GM11168 (cell line): ENCODE measurements around the gene CSHL1.
"Not testable (repeated sequence)": the region's sequence is repeated elsewhere in the genome, so short reads cannot be mapped to it uniquely, and the experiment has no call there.

Source experiments
- in situ Hi-C: fragments of 300-500 bp; cut with MboI; formaldehyde crosslinking; loops from one replicate; pipeline ENCODE4 v1.12.0; 2022; ENCODE audit warnings: low sequenced_read_pairs; ENCODE audit not compliant: unreplicated experiment

CSHL1 gene

DNA sequence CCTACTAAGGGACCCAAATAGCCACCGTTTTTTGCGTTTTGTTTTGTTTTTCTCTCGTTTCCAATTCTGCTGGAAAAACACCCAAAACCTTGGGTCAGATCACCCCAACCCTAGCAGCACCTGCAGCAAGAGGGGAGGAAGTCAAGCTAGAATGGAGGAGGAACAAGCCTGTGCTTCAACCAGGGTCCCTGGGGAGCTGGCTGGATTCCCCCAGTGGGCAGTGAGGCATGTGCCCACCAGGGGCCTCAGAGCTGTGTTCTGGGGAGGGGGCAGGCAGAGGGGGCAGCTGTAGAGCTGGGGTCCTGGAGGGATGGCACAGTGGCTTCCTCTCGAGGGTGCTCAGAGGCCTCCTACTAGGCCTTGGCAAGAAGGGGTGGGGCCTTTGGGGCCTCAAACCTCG is 14.6 kb upstream of the CSHL1 start:
- in situ Hi-C loops: loop anchor here (25.0 kb wide), 1 partner anchor 212 kb away; the partner anchor contains the start of gene ERN1

DNA sequence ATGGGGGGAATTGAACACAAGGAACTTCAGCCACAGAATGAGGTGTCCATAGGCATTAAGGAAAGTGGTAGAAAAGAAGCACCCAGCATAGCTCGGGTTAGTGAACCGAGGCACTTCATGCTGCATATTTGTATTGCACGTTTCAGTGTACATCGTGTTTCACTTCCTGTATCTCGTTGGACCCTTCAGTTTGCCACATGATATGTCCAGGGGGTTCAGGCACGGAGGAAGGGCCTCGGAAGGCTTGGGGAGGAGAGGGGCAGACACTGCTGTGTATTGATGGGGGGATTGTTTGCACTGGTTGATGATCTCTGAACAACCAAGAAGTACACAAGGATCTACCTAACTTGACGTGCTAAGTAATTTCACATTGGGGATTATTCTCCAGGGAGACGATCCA is 11.3 kb upstream of the CSHL1 start:
- in situ Hi-C loops: not testable (repeated sequence)

DNA sequence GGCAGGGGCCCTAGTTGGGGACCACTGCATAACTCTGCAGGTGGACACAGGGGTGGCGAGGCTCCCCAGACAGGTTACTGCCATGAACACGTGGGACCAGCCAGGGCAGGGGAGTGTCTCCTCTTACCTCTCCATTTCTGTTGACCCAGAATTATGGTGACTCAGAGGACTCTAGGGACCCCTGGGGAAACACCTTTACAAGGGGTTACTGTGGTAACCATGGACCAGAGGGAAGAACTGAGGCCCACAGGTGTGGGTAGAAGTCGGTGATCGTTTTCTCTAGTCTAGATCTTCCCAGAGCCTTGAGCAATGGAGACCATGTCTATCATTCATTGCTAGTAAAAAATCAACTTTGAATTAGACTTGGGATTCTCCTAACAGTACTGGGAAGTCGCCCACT is 9.7 kb upstream of the CSHL1 start:
- in situ Hi-C loops: not testable (repeated sequence)

GRCh38 chr17:63920050-63920449 is 9.0 kb upstream of the CSHL1 start:
- in situ Hi-C loops: not testable (repeated sequence)

DNA sequence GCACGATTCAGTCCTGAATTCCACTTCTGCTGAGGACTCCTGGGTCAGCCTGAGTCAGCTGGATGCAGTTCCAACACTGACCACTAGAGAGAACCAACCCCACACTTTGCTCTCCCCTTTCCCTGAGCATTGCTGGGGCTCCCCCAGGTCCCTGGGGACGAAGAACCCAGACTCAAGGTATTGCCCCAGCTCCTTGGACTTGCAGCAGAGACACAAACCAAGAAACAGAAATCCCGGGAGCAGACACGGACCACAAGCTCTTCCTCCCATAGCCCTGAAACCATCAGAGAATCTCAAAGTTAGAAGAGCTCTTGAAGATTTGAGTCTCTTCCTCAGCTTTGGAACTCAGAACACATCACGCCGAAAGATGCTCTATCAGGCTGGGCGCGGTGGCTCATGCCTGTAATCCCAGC is 8.3 kb upstream of the CSHL1 start:
- in situ Hi-C loops: no loop called here

DNA sequence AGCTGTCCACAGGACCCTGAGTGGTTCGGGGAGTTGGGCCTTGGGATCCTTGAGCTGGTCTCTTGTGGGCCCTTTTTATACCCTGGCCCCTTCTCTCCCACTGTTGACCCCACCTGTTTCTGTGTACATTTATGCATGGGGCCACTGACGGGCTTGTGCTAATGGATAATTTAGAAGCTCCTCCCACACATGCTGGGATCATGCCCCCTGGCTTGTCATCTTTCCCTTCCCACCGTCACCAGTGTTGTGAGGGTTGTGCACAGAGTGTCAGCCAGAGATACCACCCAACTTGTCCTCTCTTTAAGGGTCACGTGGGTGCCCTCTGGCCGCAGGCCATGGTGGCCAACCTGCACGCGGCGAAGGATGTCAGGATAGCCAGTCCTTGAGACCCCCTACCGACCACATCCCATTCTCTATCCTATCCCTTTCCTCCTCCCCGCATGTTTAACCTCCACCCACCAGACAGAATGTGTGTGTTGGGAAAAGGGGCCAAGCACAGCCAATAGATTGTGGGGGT is 7.8 kb upstream of the CSHL1 start, which contains the start of gene GH1:
TSS of gene GH1 (minus strand) at position 51 of the 517 bp plus-strand sequence. CDS start 63 bp downstream, outside the sequence.
- in situ Hi-C loops: not testable (repeated sequence)

DNA sequence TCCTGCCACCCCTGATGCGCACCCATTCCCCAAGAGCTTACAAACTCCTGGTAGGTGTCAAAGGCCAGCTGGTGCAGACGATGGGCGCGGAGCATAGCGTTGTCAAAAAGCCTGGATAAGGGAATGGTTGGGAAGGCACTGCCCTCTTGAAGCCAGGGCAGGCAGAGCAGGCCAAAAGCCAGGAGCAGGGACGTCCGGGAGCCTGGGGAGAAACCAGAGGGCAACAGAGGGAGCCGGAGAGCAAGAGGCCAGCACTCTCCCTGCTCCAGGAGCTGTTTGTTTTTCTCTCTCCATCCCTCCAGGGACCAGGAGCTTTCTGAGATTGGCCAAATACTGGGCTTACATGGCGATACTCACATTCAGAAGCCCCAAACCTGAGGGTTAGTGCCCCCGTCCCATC is 7.2 kb upstream of the CSHL1 start:
- in situ Hi-C loops: no loop called here

DNA sequence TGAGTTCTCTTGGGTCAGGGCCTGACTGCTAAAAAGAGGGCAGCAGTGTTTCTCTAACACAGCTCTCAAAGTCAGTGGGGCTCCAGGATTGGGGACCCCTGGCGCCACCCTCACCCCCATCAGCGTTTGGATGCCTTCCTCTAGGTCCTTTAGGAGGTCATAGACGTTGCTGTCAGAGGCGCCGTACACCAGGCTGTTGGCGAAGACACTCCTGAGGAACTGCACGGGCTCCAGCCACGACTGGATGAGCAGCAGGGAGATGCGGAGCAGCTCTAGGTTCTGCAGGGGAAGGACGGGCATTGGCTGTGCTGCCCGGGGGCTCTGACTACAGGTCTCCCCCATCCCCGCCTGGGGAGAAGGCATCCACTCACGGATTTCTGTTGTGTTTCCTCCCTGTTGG is 6.6 kb upstream of the CSHL1 start:
- in situ Hi-C loops: no loop called here

DNA sequence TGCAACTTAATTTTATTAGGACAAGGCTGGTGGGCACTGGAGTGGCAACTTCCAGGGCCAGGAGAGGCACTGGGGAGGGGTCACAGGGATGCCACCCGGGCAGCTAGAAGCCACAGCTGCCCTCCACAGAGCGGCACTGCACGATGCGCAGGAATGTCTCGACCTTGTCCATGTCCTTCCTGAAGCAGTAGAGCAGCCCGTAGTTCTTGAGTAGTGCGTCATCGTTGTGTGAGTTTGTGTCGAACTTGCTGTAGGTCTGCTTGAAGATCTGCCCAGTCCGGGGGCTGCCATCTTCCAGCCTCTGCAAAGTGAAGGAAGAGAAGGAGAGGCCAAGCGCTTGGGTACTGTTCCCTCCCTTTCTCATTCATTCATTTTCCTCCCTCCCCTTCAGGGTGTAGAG is 6.1 kb upstream of the CSHL1 start:
- in situ Hi-C loops: not testable (repeated sequence)

DNA sequence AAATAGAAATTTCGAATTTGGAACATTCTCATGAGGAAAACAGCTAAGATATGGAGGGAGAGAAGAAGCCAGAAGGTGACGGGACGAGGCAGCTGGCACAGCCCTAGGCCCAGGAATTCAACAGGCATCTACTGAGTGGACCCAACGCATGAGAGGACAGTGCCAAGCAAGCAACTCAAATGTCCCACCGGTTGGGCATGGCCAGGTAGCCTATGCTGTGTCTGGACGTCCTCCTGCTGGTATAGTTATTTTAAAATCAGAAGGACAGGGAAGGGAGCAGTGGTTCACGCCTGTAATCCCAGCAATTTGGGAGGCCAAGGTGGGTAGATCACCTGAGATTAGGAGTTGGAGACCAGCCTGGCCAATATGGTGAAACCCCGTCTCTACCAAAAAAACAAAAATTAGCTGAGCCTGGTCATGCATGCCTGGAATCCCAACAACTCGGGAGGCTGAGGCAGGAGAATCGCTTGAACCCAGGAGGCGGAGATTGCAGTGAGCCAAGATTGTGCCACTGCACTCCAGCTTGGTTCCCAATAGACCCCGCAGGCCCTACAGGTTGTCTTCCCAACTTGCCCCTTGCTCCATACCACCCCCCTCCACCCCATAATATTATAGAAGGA is 5.6 kb upstream of the CSHL1 start:
- in situ Hi-C loops: no loop called here

DNA sequence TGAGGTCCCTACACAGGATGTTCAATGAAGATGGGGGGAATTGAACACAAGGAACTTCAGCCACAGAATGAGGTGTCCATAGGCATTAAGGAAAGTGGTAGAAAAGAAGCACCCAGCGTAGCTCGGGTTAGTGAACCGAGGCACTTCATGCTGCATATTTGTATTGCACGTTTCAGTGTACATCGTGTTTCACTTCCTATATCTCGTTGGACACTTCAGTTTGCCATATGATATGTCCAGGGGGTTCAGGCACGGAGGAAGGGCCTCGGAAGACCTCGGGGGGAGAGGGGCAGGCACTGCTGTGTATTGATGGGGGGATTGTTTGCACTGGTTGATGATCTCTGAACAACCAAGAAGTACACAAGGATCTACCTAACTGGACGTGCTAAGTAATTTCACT is 4.7 kb upstream of the CSHL1 start:
- in situ Hi-C loops: not testable (repeated sequence)

- in situ Hi-C loops: no loop called here
These were observed 3.4 kb upstream of the CSHL1 start for GRCh38 chr17:63914471-63914870.

DNA sequence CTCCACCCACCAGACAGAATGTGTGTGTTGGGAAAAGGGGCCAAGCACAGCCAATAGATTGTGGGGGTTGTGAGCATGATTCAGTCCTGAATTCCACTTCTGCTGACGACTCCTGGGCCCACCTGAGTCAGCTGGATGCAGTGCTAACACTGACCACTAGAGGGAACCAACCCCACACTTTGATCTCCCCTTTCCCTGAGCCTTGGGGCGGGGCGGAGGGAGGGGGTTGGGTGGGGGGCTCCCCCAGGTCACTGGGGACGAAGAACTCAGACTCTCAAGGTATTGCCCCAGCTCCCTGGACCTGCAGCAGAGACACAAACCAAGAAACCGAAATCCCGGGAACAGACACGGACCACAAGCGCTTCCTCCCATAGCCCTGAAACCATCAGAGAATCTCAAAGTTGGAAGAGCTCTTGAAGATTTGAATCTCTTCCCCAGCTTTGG is 621 bp upstream of the CSHL1 start:
- in situ Hi-C loops: no loop called here

DNA sequence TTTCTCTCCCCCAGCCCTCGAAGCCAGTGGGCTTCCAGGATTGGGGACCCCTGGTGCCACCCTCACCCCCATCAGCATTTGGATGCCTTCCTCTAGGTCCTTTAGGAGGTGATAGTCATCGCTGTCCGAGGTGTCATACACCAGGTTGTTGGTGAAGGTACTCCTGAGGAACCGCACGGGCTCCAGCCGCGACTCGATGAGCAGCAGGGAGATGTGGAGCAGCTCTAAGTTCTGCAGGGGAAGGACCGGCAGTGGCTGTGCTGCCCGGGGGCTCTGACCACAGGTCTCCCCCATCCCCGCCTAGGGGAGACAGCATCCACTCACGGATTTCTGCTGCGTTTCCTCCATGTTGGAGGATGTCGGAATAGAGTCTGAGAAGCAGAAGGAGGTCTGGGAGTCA is 962 bp downstream of the CSHL1 start:
- in situ Hi-C loops: no loop called here

DNA sequence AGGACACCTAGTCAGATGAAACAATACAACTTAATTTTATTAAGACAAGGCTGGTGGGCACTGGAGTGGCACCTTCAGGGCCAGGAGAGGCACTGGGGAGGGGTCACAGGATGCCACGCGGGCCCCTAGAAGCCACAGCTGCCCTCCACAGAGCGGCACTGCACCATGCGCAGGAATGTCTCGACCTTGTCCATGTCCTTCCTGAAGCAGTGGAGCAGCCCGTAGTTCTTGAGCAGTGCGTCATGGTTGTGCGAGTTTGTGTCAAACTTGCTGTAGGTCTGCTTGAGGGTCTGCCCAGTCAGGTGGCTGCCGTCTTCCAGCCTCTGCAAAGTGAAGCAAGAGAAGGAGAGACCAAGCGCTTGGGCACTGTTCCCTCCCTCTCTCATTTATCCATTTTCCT is 1.5 kb downstream of the CSHL1 start:
- in situ Hi-C loops: not testable (repeated sequence)

- in situ Hi-C loops: not testable (repeated sequence)
These were observed 3.8 kb downstream of the CSHL1 start for GRCh38 chr17:63907161-63907778.

DNA sequence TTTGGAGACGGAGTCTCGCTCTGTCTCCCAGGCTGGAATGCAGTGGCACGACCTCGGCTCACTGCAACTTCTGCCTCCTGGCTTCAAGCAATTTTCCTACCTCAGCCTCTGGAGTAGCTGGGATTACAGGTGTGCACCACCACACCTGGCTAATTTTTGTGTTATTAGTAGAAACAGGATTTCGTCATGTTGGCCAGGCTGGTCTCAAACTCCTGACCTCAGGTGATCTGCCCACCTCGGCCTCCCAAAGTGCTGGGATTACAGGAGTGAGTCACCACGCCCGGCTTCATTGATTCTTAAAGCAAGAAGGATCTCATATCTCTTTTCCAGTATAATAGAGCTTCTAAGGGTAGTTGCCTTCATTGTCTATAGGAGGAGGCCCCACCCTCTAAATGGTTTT is 6.3 kb downstream of the CSHL1 start:
- in situ Hi-C loops: not testable (repeated sequence)

DNA sequence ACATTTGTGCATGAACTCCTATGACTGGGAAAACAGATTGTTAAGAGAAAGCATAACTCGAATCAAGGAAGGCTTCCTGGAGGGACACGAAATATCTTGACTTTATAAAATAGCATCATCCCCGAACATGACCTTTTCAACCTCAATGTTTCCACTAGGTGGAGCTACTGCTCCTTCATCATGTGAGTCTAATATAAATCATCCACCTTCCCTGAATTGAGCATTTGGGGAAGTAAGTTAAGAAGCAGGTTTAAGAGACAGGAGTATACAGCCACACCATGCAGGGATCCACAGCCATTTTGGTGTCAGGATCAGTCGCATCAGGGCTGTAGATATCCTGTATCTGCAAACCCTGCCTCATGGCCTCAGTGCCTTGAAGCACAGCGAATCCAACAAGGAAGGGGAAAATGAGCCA is 7.3 kb downstream of the CSHL1 start:
- in situ Hi-C loops: not testable (repeated sequence)

GRCh38 chr17:63901971-63902370 is 9.1 kb downstream of the CSHL1 start:
- in situ Hi-C loops: not testable (repeated sequence)

GRCh38 chr17:63898899-63899798 is 11.9 kb downstream of the CSHL1 start:
- in situ Hi-C loops: not testable (repeated sequence)
